ENCODE data around the gene GP2.

GP2 gene

DNA sequence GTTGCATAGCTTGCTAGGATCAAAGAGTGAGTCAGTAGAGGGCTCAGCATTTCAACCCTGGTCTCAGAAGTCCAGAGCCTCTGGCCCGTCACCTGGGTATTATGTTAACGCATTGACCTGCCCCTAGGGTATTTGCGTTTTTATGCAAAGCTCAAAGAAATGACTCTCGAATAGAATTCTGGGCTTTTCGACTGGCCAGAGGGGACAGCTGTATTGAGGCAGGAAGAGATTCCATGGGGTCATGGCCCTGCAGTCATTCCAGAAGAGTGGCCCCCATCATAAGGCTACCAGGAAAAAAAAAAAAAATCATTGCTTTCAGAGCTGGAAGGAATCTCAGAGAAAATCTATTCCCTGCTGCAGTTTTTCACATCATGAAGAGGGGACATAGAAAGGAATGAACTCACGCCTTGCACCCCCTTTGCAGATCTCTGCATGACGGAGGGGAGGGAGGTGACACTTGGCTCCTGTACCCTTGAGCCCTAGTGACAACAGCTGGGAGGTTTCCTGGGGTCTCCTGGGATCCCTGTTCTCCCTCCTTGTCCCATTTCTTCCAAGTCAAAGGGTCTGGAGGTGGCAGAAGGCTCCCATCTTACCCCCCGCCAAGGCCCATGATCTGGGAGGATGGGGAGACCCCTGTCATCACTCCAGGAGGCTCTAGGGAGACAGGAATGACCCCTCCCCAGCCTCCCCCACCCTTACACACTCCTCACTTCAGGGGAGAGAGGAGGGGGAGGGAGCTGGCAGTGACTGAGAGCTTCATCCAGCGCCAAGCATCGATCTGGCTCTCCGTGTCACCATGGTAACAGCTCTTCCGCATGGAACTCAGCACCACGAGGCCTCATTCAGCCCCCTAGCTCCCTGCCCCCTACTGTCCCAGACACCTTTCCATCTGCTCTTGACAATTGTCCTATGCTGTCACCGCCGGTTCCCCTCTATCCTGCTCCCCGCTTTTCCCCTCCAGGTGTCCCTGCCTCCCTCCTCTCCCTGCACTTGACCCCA, 35.8 kb downstream of the GP2 start:
- Histone ChIP-seq H3K9ac (ENCODE audit: low read depth, low read length, poor library complexity, severe bottlenecking) (no peak overlapping the region), H2AFZ (ENCODE audit: low read length) (no peak overlapping the region), H3K27me3 (ENCODE audit: insufficient read depth, low read length, poor library complexity, severe bottlenecking) (no peaks in the 10 kb centered on the region), H3K4me1 (ENCODE audit: insufficient read depth, low read length, poor library complexity, severe bottlenecking) (no peaks in the 10 kb centered on the region), H3K79me2 (ENCODE audit: insufficient read depth, low read length) (no peaks in the 10 kb centered on the region), H4K20me1 (ENCODE audit: insufficient read depth, low read length, poor library complexity, severe bottlenecking) (no peaks in the 10 kb centered on the region), H3K9me2 (replicated peaks; ENCODE audit: low read depth, low read length) (no peaks in the 10 kb centered on the region), H3K4me2 (ENCODE audit: low read depth, low read length, poor library complexity, severe bottlenecking) (no peak overlapping the region), H3F3A (ENCODE audit: low read depth) (no peaks in the 10 kb centered on the region), H3K4me3 (ENCODE audit: low read length, poor library complexity, severe bottlenecking) (no peak overlapping the region), H3K9me3 (ENCODE audit: insufficient read depth, low read depth, low read length) (no peaks in the 10 kb centered on the region; the same call in 1 of the 2 replicates), H3K36me3 (ENCODE audit: insufficient read depth, low read length) (no peaks in the 10 kb centered on the region)
- TF ChIP-seq, protein P1, sequence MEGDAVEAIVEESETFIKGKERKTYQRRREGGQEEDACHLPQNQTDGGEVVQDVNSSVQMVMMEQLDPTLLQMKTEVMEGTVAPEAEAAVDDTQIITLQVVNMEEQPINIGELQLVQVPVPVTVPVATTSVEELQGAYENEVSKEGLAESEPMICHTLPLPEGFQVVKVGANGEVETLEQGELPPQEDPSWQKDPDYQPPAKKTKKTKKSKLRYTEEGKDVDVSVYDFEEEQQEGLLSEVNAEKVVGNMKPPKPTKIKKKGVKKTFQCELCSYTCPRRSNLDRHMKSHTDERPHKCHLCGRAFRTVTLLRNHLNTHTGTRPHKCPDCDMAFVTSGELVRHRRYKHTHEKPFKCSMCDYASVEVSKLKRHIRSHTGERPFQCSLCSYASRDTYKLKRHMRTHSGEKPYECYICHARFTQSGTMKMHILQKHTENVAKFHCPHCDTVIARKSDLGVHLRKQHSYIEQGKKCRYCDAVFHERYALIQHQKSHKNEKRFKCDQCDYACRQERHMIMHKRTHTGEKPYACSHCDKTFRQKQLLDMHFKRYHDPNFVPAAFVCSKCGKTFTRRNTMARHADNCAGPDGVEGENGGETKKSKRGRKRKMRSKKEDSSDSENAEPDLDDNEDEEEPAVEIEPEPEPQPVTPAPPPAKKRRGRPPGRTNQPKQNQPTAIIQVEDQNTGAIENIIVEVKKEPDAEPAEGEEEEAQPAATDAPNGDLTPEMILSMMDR (conservative IDR thresholded peaks at IDR 0.05; ENCODE audit: low read length): no peak
- TF ChIP-seq EZH2phosphoT487 (IDR thresholded peaks at IDR 0.05; ENCODE audit: borderline replicate concordance): no peak

DNA sequence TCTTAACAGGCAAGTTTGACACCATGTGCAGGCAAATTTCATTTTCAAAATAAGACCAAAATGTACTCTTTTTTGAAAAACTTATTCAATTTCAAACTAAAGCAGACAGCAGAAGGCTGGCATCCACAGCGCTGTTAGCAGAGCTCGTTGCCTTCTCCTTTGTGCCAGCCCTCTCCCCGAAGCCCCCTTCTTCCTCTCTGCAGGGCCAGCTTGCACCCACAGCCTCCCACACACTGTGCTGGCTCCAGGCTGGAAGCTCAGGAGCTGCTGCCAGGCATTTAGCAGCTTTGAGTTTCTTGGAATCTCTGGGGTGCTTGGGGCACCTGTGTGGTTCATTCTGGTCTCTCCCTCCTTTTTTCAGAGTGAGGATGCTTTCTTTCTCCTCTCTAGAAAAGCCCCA, 37.7 kb downstream of the GP2 start:
- no peaks in the 10 kb centered on the region for H3K36me3 ChIP-seq (ENCODE audit: insufficient read depth, low read length)

DNA sequence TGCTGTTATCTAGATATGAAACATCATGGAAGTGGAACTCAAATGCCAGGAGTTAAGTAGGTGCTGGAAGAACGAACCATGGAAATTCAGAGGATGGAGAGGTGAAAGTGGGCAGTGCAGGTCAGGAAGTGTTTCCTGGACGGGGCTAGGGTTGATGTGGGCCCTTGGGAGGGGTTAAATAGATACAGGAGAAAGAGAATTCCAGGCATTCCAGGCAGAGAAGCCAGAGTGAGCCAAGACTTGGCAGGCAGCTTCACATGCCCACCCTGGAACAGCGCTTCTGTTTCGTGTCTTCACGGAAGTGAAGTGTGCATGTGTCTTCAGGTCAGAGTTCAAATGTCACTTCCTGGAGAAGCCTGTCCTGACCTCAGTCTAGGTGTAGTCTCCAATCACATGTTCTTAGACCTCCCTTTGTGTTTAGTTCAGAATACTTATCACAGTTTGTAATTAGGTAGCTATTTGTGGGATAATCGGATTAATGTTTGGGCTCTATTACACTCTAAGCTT, 41.3 kb downstream of the GP2 start:
- no peak for TF ChIP-seq EZH2phosphoT487 (IDR thresholded peaks at IDR 0.05; ENCODE audit: borderline replicate concordance)
- TF ChIP-seq, protein P1 (conservative IDR thresholded peaks at IDR 0.05; ENCODE audit: low read length): no peak
- Histone ChIP-seq H3K4me3 (ENCODE audit: low read length, poor library complexity, severe bottlenecking) (no peak overlapping the region), H4K20me1 (ENCODE audit: insufficient read depth, low read length, poor library complexity, severe bottlenecking) (no peaks in the 10 kb centered on the region), H3K9me2 (replicated peaks; ENCODE audit: low read depth, low read length) (no peaks in the 10 kb centered on the region), H3K4me2 (ENCODE audit: low read depth, low read length, poor library complexity, severe bottlenecking) (no peak overlapping the region), H2AFZ (ENCODE audit: low read length) (no peak overlapping the region), H3K79me2 (ENCODE audit: insufficient read depth, low read length) (no peaks in the 10 kb centered on the region), H3K4me1 (ENCODE audit: insufficient read depth, low read length, poor library complexity, severe bottlenecking) (no peaks in the 10 kb centered on the region), H3K27me3 (ENCODE audit: insufficient read depth, low read length, poor library complexity, severe bottlenecking) (no peaks in the 10 kb centered on the region), H3F3A (ENCODE audit: low read depth) (no peaks in the 10 kb centered on the region), H3K9ac (ENCODE audit: low read depth, low read length, poor library complexity, severe bottlenecking) (no peak overlapping the region), H3K36me3 (ENCODE audit: insufficient read depth, low read length) (no peaks in the 10 kb centered on the region), H3K9me3 (ENCODE audit: insufficient read depth, low read depth, low read length) (no peaks in the 10 kb centered on the region; the same call in 1 of the 2 replicates)

More for the DNA sequence above, 37.7 kb downstream of the GP2 start:
- Histone ChIP-seq H3K79me2 (ENCODE audit: insufficient read depth, low read length) (no peaks in the 10 kb centered on the region), H3K9ac (ENCODE audit: low read depth, low read length, poor library complexity, severe bottlenecking) (no peak overlapping the region), H3K4me2 (ENCODE audit: low read depth, low read length, poor library complexity, severe bottlenecking) (no peak overlapping the region), H3K4me3 (ENCODE audit: low read length, poor library complexity, severe bottlenecking) (no peak overlapping the region), H3K27me3 (ENCODE audit: insufficient read depth, low read length, poor library complexity, severe bottlenecking) (no peaks in the 10 kb centered on the region), H4K20me1 (ENCODE audit: insufficient read depth, low read length, poor library complexity, severe bottlenecking) (no peaks in the 10 kb centered on the region), H3F3A (ENCODE audit: low read depth) (no peaks in the 10 kb centered on the region), H3K4me1 (ENCODE audit: insufficient read depth, low read length, poor library complexity, severe bottlenecking) (no peaks in the 10 kb centered on the region), H2AFZ (ENCODE audit: low read length) (no peak overlapping the region), H3K9me2 (replicated peaks; ENCODE audit: low read depth, low read length) (no peaks in the 10 kb centered on the region), H3K9me3 (ENCODE audit: insufficient read depth, low read depth, low read length) (no peaks in the 10 kb centered on the region; the same call in 1 of the 2 replicates)
- no peak for TF ChIP-seq EZH2phosphoT487 (IDR thresholded peaks at IDR 0.05; ENCODE audit: borderline replicate concordance)
- TF ChIP-seq, protein P1 (conservative IDR thresholded peaks at IDR 0.05; ENCODE audit: low read length): no peak
